Measurements from ENCODE around the gene SPON2.
A peak's percentile ranks its signal among the peaks of the same experiment; 100 is the strongest.
"Not testable (repeated sequence)": the region's sequence is repeated elsewhere in the genome, so short reads cannot be mapped to it uniquely, and the experiment has no call there.

SPON2 gene

DNA sequence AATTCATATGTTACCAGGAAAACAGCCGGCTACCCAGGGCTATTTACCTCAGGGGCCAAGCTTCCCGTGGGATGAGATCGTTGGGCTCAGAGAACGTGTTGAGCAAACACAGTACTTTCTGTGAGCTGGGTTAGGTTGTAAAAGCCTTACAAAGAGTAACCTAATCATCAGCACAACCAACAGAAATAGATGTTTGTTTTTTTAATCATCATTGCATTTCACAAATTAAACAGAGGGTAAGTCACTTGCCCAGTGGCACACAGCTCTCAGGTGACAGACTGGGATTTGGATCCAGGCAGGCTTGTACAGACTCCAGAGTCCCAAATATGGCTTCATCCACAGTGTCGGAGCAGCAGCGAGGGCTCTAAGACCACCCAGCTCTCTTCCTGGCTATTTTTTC is 20.1 kb downstream of the SPON2 start:
- no peak for DNase-seq

DNA sequence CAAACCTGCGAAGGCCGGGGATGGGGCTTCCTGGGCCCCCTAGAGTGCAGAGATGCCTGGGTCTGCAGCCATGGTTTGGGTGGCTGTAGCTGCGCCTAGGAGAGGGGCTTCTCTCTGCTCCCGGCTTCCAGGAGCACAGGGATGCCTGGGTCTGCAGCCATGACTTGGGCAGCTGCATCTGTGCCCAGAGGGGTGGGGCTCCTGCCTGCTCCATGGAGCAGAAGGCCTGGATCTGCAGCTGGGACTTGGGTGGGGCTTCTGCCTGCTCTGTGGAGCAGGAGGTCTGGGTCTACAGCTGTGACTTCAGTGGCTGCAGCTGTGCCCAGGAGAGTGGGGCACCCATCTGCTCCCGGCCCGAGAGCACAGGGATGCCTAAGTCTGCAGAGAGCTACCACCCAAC is 20.8 kb downstream of the SPON2 start:
- no peak for DNase-seq

DNA sequence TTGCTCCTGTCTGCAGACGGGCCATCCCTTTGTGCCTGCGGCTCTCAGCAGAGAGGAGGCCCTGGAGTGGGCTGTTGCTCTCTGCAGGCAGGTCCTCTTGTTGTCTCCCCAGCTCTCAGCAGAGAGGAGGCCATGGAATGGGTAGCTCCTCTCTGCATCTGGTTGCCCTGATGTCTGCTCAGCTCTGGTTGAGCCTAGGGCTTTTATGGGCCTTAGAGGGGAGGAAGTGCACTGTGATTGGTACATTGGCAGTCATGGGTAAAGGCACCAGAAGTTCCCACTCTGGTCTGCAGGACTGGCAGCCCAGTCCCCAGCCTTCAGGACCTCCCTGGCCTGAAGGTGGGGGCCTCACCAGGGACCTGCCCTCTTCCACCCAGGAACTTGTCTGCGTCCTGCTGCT is 21.5 kb downstream of the SPON2 start:
- DNase-seq: no peak

DNA sequence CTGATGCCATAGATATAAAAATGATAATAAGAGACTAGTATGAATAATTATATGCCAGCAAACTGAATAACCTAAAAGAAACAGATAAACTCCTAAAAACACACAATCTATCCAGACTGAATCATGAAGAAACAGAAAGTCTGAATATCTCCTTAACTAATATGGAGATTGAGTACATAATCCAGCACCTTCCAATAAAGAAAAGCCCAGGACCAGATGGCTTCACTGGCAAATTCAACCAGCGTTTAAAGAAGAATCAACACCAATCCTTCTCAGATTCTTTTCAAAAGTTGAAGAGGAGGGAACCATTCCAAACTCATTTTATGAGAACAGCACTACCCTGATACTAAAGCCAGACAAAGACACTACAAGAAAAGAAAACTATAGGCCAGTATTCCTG is 32.5 kb downstream of the SPON2 start:
- DNase-seq: no peak

DNA sequence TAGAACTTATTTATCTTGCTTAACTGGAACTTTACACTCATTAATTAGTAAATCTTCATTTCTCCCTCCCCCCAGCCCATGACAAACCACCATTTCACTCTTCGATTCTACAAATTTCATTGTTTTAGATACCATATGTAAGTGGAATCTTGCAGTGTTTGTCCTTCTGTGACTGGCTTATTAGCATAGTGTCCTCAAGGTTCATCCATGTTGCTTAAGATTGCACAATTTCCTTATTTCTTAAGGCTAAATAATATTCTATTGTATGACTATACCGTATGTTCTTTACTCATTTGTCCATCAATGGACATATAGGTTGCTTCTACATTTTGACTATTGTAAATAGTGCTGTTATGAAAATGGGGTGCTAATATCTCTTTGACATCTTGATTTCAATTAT is 34.5 kb downstream of the SPON2 start:
- DNase-seq: no peak

DNA sequence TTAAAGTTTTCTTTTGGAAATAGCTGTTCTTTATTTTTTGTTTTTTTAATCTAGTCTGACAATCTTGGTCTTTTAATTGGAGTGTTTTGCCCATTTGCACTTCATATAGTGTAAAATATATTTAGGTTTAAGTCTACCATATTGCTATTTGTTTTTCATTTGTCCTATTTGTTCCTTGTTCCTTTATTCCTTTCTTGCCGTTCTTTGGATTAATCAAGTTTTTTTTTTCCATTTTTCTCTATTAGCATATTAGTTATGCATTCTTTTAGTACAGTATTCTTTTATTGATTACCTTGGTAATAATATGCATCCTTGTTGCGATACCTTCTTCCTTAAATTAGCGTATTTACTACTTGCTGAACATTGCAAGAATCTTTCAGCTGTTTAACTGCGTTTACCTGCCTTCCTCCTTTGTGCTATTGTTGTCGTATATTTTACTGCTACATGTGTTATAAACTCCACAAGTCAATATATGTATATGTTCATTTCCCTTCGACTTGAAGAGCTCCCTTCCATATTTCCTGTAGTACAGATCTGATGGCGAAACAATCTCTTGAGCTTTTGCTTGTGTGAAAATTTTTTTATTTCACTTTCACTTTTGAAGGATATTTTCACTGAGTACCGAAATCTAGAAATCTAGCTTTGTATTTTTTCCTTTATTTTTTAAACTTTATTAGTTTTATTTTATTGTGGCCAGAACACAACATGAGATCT is 35.2 kb downstream of the SPON2 start:
- DNase-seq: no peak

DNA sequence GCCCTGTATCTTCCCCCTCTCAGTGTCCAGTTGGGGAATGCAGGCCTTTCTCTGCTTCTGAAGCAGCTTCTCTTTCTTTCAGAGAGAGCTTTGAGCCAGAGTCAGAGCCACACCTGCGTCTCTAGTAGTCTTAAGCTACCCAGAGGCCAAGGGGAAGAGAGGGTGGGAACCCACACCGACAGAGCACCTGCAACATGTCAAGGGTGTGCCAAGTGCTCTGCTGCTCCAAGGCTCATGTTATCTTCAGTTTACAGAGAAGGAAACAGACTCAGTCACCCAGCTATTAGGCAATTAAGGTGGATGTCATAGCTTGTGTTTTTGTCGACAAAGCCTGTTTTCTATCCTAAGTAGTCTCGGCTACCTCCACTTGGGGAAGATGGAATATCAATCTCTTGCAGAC is 36.3 kb downstream of the SPON2 start:
- DNase-seq: no peak

DNA sequence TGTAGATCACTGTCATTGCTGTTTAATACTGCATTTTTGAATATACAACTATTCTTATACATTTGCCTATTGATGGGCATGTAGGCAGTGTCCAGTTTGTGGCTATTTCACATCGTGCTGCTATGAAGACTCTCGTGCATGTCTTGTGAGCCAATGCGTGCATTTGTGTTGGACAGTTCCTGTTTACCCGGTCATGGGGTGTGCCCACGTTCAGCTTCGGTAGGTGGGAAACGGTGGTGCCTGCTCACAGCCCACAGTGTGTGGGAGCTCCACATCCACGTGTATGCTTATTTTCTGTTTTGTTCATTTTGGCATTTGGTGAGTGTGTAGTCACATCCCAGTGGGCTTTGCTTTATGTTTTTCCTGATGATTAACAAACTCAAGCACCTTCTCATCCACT is 39.4 kb downstream of the SPON2 start:
- DNase-seq: no peak

DNA sequence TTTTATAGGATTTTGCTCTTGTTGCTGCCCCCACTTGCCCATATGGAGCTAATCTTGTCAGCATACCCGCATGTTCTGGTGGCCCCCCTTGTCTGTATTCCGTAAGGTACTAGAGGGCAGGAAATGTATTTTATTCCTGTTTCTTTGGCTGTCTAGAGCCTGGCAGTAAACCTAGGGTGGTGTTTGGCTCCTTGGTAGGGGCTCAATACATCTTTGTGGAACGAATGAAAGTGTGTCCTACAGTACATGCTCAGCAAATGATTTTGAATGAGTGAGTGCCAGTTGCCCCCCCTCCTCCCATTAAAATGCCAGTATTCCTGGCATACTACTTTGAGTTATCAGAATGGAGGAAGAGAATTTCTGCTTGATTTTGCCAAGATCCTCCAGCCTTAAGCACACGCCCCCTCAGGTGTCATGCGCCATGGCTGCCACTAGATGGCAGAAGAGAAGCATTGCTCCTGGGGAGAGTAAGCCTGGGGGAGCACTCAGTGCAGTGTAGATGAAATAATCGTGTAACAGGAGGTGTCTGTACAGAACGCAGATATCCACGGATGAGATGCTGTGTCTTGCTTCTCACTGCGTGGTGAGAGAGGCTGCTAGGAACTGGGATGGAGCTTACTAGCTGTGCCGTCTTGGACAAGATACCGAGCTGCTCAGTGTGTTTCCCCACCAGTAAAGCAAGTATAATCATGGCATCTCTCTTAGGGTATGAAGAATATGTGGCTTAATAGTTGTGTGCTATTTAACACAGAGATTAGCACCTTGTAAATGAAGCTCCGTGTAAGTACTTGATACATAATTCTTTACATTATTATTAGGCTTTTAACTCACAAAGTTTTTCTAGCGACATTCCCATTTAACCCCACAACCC is 41.8 kb downstream of the SPON2 start:
- DNase-seq: peak in 50 of 56 donors; percentile 4 to 80 (median 53)

DNA sequence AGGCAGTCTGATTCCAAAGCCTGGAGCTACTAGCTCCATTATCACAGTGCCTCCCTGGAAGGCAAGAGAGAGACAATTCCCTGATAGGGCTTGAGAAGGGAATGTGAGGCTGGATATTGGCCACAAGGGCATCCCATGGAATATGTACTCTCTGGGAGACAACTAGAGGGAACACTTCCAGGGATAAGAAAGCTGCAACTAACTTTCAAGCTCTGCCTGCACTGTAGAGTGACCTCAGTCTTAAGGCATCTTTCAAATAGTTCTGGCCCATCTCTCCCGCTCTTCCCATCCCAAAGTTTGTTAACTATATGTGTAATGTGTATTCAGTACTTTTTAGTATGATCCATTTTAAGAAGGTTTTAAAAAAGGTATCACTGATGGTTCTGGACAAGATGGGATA is 45.9 kb downstream of the SPON2 start:
- DNase-seq: no peak

DNA sequence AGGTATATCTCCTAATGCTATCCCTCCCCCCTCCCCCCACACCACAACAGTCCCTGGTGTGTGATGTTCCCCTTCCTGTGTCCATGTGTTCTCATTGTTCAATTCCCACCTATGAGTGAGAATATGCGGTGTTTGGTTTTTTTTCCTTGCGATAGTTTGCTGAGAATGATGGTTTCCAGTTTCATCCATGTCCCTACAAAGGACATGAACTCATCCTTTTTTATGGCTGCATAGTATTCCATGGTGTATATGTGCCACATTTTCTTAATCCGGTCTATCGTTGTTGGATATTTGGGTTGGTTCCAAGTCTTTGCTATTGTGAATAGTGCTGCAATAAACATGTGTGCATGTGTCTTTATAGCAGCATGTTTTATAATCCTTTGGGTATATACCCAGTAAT is 46.9 kb downstream of the SPON2 start:
- not testable (repeated sequence) for DNase-seq

DNA sequence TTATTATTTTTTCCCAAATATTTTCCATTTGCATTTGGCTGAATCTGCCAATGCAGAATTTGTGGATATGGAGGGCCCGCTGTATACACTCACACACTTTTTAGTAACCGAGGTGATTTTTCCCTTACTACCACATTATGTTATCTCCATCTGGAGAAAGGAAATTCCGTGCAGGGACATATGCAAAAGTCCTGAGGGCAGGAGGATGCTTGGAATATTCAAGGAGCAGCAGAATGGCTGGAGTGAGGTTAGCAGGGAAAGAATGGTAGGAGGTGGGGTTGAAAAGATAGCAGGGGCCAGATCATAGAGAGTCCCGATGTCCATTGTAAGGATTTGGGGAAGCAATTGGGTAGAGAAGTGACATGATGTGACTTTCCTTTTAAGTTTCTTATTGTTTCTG is 47.6 kb downstream of the SPON2 start:
- DNase-seq: no peak

DNA sequence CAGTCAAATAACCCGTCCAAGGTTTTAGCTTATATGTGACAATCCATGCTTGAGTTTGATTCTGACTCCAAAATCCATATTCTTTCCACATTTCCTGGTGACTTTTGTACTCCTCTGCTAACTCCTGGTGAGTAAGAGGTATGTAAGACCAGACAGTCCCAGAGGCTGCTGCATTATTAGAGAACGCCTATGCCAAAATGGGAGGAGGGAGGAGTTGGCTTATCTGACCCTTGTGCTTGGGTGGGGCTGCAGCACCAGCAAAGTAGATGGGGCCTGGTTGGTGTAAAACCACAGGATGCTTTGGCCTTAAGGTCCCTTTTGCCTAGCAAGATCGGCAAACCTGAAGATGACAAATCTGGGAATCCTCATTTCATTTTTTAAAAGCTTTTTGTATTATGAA is 49.9 kb downstream of the SPON2 start:
- no peak for DNase-seq

Measured in nucleus accumbens (tissue), 56 donors.